ENCODE measurements around the gene NRBF2. TPM values are rescaled to one million over a fixed set of nuclear protein-coding genes. Genes with fewer than 3 reads are reported as not detected.

The NRBF2 gene
- total and polyA plus RNA-seq, 2 donors (not counting 1 experiment from before 2014, with no cell fraction given), result 8.3 to 24.6 TPM

DNA sequence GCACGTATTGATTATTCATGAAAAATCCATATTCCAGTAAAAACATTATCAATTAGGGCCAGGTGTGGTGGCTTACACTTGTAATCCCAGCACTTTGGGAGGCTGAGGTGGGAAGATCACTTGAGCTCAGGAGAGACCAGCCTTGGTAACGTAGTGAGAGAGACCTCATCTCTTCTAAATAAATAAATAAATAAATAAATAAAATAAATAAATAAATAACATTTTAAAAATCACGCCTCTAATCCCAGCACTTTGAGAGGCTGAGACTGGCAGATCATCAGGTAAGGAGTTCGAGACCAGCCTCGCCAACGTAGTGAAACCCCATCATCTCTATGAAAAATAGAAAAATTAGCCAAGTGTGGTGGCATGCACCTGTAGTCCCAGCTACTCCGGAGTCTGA is 32.1 kb downstream of the NRBF2 start:
- Histone ChIP-seq H3K4me3 (ENCODE audit: control extremely low read depth in 1 of 5, extremely low read depth in 1 of 5, insufficient read depth in 1 of 5, low read depth in 2 of 5, low read length in 4 of 5) (no peak overlapping the region), H3K9me3 (ENCODE audit: control extremely low read depth in 1 of 3, control insufficient read depth in 2 of 3, insufficient read depth in 1 of 3, low read length in 2 of 3) (no peaks in the 10 kb centered on the region), H3K9ac (ENCODE audit: low read length) (no peak overlapping the region), H3K4me1 (ENCODE audit: control insufficient read depth in 2 of 2, insufficient read depth in 2 of 2, low read length in 2 of 2) (no peaks in the 10 kb centered on the region), H3K4me2 (replicated peaks; ENCODE audit: low read depth, low read length, poor library complexity, severe bottlenecking) (no peak overlapping the region), H3K27me3 (replicated peaks in 1 of 4; ENCODE audit: control extremely low read depth in 1 of 4, control insufficient read depth in 3 of 4, insufficient read depth in 4 of 4, low read length in 3 of 4) (no peaks in the 10 kb centered on the region), H3K36me3 (replicated peaks in 1 of 2; ENCODE audit: control extremely low read depth in 1 of 2, control insufficient read depth in 1 of 2, extremely low read depth in 1 of 2, insufficient read depth in 2 of 2, low read length in 1 of 2) (peaks cover 15 to 47% of the 10 kb centered on the region in 2 experiments), H2AFZ (ENCODE audit: insufficient read depth, low read depth, low read length, poor library complexity, severe bottlenecking) (no peak overlapping the region), H3K27ac (ENCODE audit: low read length in 2 of 2) (no peak overlapping the region), H4K20me1 (ENCODE audit: control insufficient read depth, insufficient read depth, low read length, poor library complexity, severe bottlenecking) (peaks cover 9% of the 10 kb centered on the region), H3K79me2 (ENCODE audit: control insufficient read depth, insufficient read depth, low read length) (no peaks in the 10 kb centered on the region)
- WGBS (ENCODE audit: insufficient coverage), result 100% methylated on average over 4 of the region's 7 CpGs
- intact Hi-C loops (cut with micrococcal nuclease), result loop anchor here (5.0 kb wide), 1 partner anchor 42 kb away; no protein-coding TSS in a partner anchor
- Mint-ChIP-seq H3K27ac (no peak overlapping the region), H3K4me3 (no peak overlapping the region), H3K4me1 (peaks cover 2% of the 10 kb centered on the region), H3K27me3 (no peaks in the 10 kb centered on the region), H3K9me3 (ENCODE audit: insufficient read depth) (no peaks in the 10 kb centered on the region)
- CTCF ChIA-PET, result interaction anchor here (1.1 to 16.5 kb wide), 10 partner anchors 8 to 727 kb away, joined by 3 to 453 read pairs (median 12); no protein-coding TSS in a partner anchor
- no peak for TF ChIP-seq EZH2 (IDR thresholded peaks at IDR 0.05; ENCODE audit: borderline replicate concordance, insufficient read depth, low read depth, low read length, poor library complexity, severe bottlenecking)
- TF ChIP-seq, protein P1, sequence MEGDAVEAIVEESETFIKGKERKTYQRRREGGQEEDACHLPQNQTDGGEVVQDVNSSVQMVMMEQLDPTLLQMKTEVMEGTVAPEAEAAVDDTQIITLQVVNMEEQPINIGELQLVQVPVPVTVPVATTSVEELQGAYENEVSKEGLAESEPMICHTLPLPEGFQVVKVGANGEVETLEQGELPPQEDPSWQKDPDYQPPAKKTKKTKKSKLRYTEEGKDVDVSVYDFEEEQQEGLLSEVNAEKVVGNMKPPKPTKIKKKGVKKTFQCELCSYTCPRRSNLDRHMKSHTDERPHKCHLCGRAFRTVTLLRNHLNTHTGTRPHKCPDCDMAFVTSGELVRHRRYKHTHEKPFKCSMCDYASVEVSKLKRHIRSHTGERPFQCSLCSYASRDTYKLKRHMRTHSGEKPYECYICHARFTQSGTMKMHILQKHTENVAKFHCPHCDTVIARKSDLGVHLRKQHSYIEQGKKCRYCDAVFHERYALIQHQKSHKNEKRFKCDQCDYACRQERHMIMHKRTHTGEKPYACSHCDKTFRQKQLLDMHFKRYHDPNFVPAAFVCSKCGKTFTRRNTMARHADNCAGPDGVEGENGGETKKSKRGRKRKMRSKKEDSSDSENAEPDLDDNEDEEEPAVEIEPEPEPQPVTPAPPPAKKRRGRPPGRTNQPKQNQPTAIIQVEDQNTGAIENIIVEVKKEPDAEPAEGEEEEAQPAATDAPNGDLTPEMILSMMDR (IDR thresholded peaks at IDR 0.05), result no peak
- POLR2A ChIA-PET, result interaction anchor here (0.7 kb wide), 1 partner anchor 821 kb away, joined by 3 read pairs; no protein-coding TSS in a partner anchor
- no peak for DNase-seq
- no peak for ATAC-seq (ENCODE audit: low read depth)

DNA sequence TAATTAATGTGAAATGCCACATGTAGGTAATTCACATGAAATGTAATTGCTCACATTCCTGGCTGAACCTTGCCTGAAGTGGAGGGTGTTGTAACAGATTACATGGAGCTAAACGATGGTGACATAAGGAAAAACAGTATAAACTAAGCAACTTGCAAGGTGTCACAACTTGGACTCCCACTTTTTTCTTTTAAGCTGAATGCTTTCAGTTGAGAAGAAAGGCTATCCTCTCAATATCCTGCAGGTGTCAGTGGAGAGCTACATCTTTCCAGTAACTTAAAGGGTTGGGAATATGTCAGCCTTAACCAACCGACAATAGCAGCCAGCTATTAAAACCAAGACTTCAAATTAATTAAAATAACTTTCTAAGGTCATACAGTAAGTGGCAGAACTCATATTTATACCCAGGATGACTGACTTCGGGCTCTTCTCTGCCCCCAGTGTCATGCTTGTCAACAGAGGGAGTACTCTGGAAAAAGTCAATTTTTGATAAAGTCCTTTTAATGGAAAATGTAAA is 33.7 kb downstream of the NRBF2 start:
- peaks cover 1% of the 10 kb centered on the region for H3K79me2 ChIP-seq (ENCODE audit: control insufficient read depth, insufficient read depth, low read length)
- H3K9me3 Mint-ChIP-seq (ENCODE audit: insufficient read depth), result no peaks in the 10 kb centered on the region

More for the DNA sequence above, 33.7 kb downstream of the NRBF2 start:
- TF ChIP-seq, protein P1 (IDR thresholded peaks at IDR 0.05), result peak; percentile 83
- TF ChIP-seq EZH2 (IDR thresholded peaks at IDR 0.05; ENCODE audit: borderline replicate concordance, insufficient read depth, low read depth, low read length, poor library complexity, severe bottlenecking), result no peak
- Histone ChIP-seq H3K4me2 (replicated peaks; ENCODE audit: low read depth, low read length, poor library complexity, severe bottlenecking) (no peak overlapping the region), H3K27ac (ENCODE audit: low read length in 2 of 2) (no peak overlapping the region), H3K36me3 (replicated peaks in 1 of 2; ENCODE audit: control extremely low read depth in 1 of 2, control insufficient read depth in 1 of 2, extremely low read depth in 1 of 2, insufficient read depth in 2 of 2, low read length in 1 of 2) (peaks cover 15 to 61% of the 10 kb centered on the region in 2 experiments), H3K4me3 (ENCODE audit: control extremely low read depth in 1 of 5, extremely low read depth in 1 of 5, insufficient read depth in 1 of 5, low read depth in 2 of 5, low read length in 4 of 5) (no peak overlapping the region), H3K4me1 (ENCODE audit: control insufficient read depth in 2 of 2, insufficient read depth in 2 of 2, low read length in 2 of 2) (no peaks in the 10 kb centered on the region), H3K9ac (ENCODE audit: low read length) (no peak overlapping the region), H3K9me3 (ENCODE audit: control extremely low read depth in 1 of 3, control insufficient read depth in 2 of 3, insufficient read depth in 1 of 3, low read length in 2 of 3) (no peaks in the 10 kb centered on the region), H4K20me1 (ENCODE audit: control insufficient read depth, insufficient read depth, low read length, poor library complexity, severe bottlenecking) (peaks cover 9% of the 10 kb centered on the region), H2AFZ (ENCODE audit: insufficient read depth, low read depth, low read length, poor library complexity, severe bottlenecking) (no peak overlapping the region), H3K27me3 (replicated peaks in 1 of 4; ENCODE audit: control extremely low read depth in 1 of 4, control insufficient read depth in 3 of 4, insufficient read depth in 4 of 4, low read length in 3 of 4) (no peaks in the 10 kb centered on the region)
- ATAC-seq (ENCODE audit: low read depth) (peak; percentile 84), DNase-seq (peak; percentile 74)
- Mint-ChIP-seq H3K27ac (no peak overlapping the region), H3K4me3 (no peak overlapping the region), H3K27me3 (no peaks in the 10 kb centered on the region), H3K4me1 (peaks cover 2% of the 10 kb centered on the region)
- intact Hi-C loops (cut with micrococcal nuclease), result loop anchor here (1.0 to 5.0 kb wide), 4 partner anchors 41 to 601 kb away; no protein-coding TSS in a partner anchor
- CTCF ChIA-PET, result interaction anchor here (0.6 to 16.5 kb wide), 54 partner anchors 8 to 902 kb away, joined by 3 to 453 read pairs (median 4); partner anchors contain the start of gene JMJD1C
- POLR2A ChIA-PET, result interaction anchor here (0.5 to 1.8 kb wide), 4 partner anchors 9 to 719 kb away, joined by 3 to 4 read pairs (median 4); no protein-coding TSS in a partner anchor
- WGBS (ENCODE audit: insufficient coverage), result 20% methylated on average over 1 of the region's 3 CpGs
